ENCODE measurements around the gene CEACAM16. TPM values are rescaled to one million over a fixed set of nuclear protein-coding genes. Genes with fewer than 3 reads are reported as not detected.

The CEACAM16 gene
- total and polyA plus RNA-seq, 9 of the 15 experiments (the other 6 are each of a cell fraction or from before 2014, with no cell fraction given) = not detected

- TF ChIP-seq STAT6 (CRISPR knock-in tag; IDR thresholded peaks at IDR 0.05) (no peak), ZNF274 (IDR thresholded peaks at IDR 0.05; ENCODE audit: borderline replicate concordance, low read depth, low read length) (no peak), NELFE (IDR thresholded peaks at IDR 0.05; ENCODE audit: insufficient read depth, insufficient read length) (no peak), BDP1 (IDR thresholded peaks at IDR 0.05; ENCODE audit: insufficient read depth, insufficient read length) (no peak), REST (IDR thresholded peaks at IDR 0.05; ENCODE audit: borderline replicate concordance) (peak; percentile 77; the same call in 1 of the 2 replicates), REST (CRISPR knock-in tag; IDR thresholded peaks at IDR 0.05; ENCODE audit: low read depth) (no peak), USF1 (CRISPR knock-in tag; IDR thresholded peaks at IDR 0.05) (peak; percentile 72), RAD51 (IDR thresholded peaks at IDR 0.05; ENCODE audit: borderline replicate concordance, low read depth) (peak; percentile 42; the same call in 1 of the 2 replicates), HNRNPK (IDR thresholded peaks at IDR 0.05; ENCODE audit: low read depth, low read length, poor library complexity, severe bottlenecking) (no peak), C11orf30 (IDR thresholded peaks at IDR 0.05; ENCODE audit: low read depth) (peak; percentile 62; the same call in 1 of the 2 replicates), RBM22 (IDR thresholded peaks at IDR 0.05; ENCODE audit: low read depth, low read length, poor library complexity, severe bottlenecking) (no peak), MED1 (CRISPR knock-in tag; IDR thresholded peaks at IDR 0.05; ENCODE audit: borderline replicate concordance) (no peak), DACH1 (IDR thresholded peaks at IDR 0.05; ENCODE audit: partially characterized antibody) (no peak), ZNF239 (CRISPR knock-in tag; IDR thresholded peaks at IDR 0.05) (no peak), XRCC5 (IDR thresholded peaks at IDR 0.05; ENCODE audit: low read depth, low read length) (0 out of 2 replicates have a peak, but pooled peaks have one; percentile 39), CTBP1 (IDR thresholded peaks at IDR 0.05; ENCODE audit: borderline replicate concordance) (peak; percentile 48; the same call in 1 of the 2 replicates)
Observed at GRCh38 chr19:44653977-44654774, 44.8 kb upstream of the CEACAM16 start (continued).
